Lung (tissue), 11 donors: ENCODE measurements around the gene LASP1NB.

ENCODE experiments used
- ATAC-seq: fragments of 200-7000 bp; cut with Tn5 transposase; one replicate; pipeline ENCODE4 v1.9.1; 2020; ENCODE audit warnings: moderate number of reproducible peaks; ENCODE audit not compliant: insufficient read depth, low FRiP score
- DNase-seq, 3 donors: peaks; one replicate each; pipeline ENCODE4 v3.0.0-alpha.2; 2013 to 2017
- H3K27ac ChIP-seq, 2 donors: one replicate each; pipeline ENCODE4 v1.5.1; 2013; ENCODE audit warnings: mild to moderate bottlenecking in 2 of 2, moderate library complexity in 2 of 2, control low read depth in 1 of 2, inconsistent platforms in 1 of 2, low read depth in 1 of 2, low read length in 1 of 2
- H3K27me3 ChIP-seq, 3 donors: one replicate each; pipeline ENCODE4 v1.5.1; 2013; ENCODE audit warnings: low read length in 2 of 3; ENCODE audit not compliant: control insufficient read depth in 3 of 3, insufficient read depth in 3 of 3
- H3K36me3 ChIP-seq, 4 donors: one replicate each; pipeline ENCODE4 v1.5.1; 2013; ENCODE audit warnings: low read length in 4 of 4, mild to moderate bottlenecking in 1 of 4, moderate library complexity in 1 of 4; ENCODE audit not compliant: control insufficient read depth in 4 of 4, insufficient read depth in 4 of 4
- H3K4me1 ChIP-seq, 5 donors: one replicate each; pipeline ENCODE4 v1.5.1; 2013; ENCODE audit warnings: low read length in 5 of 5, mild to moderate bottlenecking in 2 of 5, moderate library complexity in 1 of 5; ENCODE audit not compliant: control insufficient read depth in 5 of 5, insufficient read depth in 5 of 5
- H3K4me3 ChIP-seq: one replicate; pipeline ENCODE4 v1.5.1; 2013; ENCODE audit warnings: mild to moderate bottlenecking, control low read depth, moderate library complexity
- H3K9ac ChIP-seq, 2 donors: one replicate each; pipeline ENCODE4 v1.5.1; 2013; ENCODE audit warnings: low read length in 2 of 2, control low read depth in 1 of 2; ENCODE audit not compliant: insufficient read depth in 1 of 2
- H3K9me3 ChIP-seq, 4 donors: one replicate each; pipeline ENCODE4 v1.5.1; 2013; ENCODE audit warnings: low read length in 3 of 4, mild to moderate bottlenecking in 1 of 4, moderate library complexity in 1 of 4; ENCODE audit not compliant: control insufficient read depth in 4 of 4, insufficient read depth in 3 of 4
- WGBS, 2 donors: extraction: QIAGEN DNeasy Blood & Tissue Kit; methylation state at CpG; one replicate each; pipeline ENCODE4 v1.1.7; 2013; 5-methylcytosine and 5-hydroxymethylcytosine counted together
- TF ChIP-seq, protein P1 (sequence below): IDR thresholded peaks from 2 replicates; pipeline ENCODE4 v1.5.1; 2012; ENCODE audit warnings: mild to moderate bottlenecking; ENCODE audit errors: control extremely low read depth, extremely low read depth
- donor health status: control.
- donor health status: control.
- donor health status: Bipolar disorder and iron deficiency.
- donor health status: healthy.
- donor health status: DM: yes; HTN: yes; CAD: no.

LASP1NB gene

DNA sequence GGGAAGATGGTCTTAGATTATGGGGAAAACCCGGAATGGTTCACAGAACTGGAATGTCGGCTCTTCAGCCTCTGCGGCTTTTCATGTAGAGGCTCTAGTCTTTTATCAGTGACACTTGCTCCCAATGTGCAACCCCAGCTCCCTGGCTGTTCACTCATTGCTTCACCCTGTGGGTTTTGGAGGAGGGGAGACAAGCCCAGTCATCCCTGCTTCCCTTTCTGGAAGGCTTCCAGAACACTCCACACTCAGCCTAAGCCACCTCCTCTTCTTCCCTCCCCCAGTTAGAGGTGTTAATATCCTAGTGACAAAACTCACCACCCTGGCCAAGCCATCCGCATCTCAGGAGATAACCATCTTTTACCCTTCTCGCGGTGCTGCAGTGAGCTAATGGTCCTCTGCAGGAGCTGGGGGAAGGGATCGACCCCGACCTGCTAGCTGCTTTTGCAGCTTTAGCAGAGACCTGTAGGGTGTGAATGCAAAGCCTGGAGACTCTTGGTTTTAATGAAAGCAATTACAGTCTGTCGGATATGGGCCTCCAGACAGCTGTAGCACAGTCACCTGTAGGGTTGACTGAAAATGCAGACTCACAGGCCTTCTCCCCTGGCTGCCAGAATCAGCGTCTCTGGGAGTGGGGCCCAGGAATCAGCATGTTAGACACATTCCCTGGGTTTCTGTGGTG, 24.3 kb upstream of the LASP1NB start:
- Histone ChIP-seq H3K9ac (no peak overlapping the region), H3K4me3 (no peak overlapping the region), H3K27me3 (no peaks in the 10 kb centered on the region), H3K36me3 (peaks cover 0 to 45% (median 35%) of the 10 kb centered on the region in 4 donors), H3K27ac (peak overlapping the region; percentile 34 to 63), H3K9me3 (no peaks in the 10 kb centered on the region), H3K4me1 (peaks cover 9 to 45% (median 18%) of the 10 kb centered on the region in 5 donors)
- peak in 2 of 3 donors; percentile 50 to 57 for DNase-seq
- TF ChIP-seq, protein P1, sequence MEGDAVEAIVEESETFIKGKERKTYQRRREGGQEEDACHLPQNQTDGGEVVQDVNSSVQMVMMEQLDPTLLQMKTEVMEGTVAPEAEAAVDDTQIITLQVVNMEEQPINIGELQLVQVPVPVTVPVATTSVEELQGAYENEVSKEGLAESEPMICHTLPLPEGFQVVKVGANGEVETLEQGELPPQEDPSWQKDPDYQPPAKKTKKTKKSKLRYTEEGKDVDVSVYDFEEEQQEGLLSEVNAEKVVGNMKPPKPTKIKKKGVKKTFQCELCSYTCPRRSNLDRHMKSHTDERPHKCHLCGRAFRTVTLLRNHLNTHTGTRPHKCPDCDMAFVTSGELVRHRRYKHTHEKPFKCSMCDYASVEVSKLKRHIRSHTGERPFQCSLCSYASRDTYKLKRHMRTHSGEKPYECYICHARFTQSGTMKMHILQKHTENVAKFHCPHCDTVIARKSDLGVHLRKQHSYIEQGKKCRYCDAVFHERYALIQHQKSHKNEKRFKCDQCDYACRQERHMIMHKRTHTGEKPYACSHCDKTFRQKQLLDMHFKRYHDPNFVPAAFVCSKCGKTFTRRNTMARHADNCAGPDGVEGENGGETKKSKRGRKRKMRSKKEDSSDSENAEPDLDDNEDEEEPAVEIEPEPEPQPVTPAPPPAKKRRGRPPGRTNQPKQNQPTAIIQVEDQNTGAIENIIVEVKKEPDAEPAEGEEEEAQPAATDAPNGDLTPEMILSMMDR, result no peak
- WGBS, 2 donors, result 16 to 20% methylated on average over 10 of the region's 10 CpGs
- ATAC-seq, result peak; percentile 64

DNA sequence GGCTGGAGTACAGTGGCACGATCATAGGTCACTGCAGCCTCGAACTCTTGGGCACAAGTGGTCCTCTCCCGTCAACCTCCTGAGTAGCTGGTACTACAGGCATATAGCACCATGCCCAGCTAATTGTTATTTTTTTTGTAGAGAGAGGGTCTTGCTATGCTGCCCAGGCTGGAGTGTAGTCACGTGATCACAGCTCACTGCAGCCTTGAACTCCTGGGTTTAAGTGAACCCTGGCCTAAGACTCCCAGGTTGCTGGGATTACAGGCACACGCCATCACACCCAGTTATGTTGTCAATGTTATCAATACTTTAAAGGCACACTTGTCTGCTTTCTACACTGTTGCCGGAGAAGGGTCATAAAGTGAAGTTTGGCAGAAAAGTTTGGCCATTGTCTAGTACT, 22.0 kb upstream of the LASP1NB start:
- TF ChIP-seq, protein P1, result no peak
- Histone ChIP-seq H3K9ac (no peak overlapping the region), H3K27ac (no peak overlapping the region), H3K4me3 (no peak overlapping the region), H3K27me3 (no peaks in the 10 kb centered on the region), H3K4me1 (peaks cover 0 to 40% (median 5%) of the 10 kb centered on the region in 5 donors), H3K36me3 (peaks cover 0 to 32% (median 26%) of the 10 kb centered on the region in 4 donors), H3K9me3 (no peaks in the 10 kb centered on the region)
- ATAC-seq (no peak), DNase-seq (no peak)
- 89 to 93% methylated on average over 6 of the region's 6 CpGs for WGBS, 2 donors

DNA sequence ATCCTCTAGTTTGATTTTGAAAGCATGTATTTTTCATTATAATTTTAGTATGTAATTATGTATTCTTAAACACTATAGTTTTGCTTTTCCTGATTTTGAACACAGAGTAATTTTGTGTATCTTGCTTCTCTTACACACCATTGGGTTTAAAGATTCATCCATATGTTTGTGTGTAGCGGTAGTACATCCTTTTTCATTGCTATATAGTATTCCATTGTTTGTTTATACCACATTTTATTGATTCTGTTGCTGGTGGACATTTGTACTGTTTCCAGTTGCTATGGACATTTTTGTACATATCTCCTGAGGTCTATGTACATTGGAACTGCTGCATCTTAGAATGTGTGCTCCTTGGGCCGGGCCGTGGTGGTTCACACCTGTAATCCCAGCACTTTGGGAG, 20.5 kb upstream of the LASP1NB start:
- Histone ChIP-seq H3K4me1 (peaks cover 0 to 34% (median 5%) of the 10 kb centered on the region in 5 donors), H3K9me3 (no peaks in the 10 kb centered on the region), H3K27me3 (no peaks in the 10 kb centered on the region), H3K27ac (no peak overlapping the region), H3K4me3 (no peak overlapping the region), H3K9ac (no peak overlapping the region), H3K36me3 (peaks cover 0 to 30% (median 18%) of the 10 kb centered on the region in 4 donors)
- TF ChIP-seq, protein P1, result no peak
- DNase-seq (no peak), ATAC-seq (no peak)
- WGBS, 2 donors, result 99% methylated on average over 3 of the region's 3 CpGs
